ENCODE data around the gene CMTM5.
"Not testable (repeated sequence)": the region's sequence is repeated elsewhere in the genome, so short reads cannot be mapped to it uniquely, and the experiment has no call there.

Gene CMTM5

DNA sequence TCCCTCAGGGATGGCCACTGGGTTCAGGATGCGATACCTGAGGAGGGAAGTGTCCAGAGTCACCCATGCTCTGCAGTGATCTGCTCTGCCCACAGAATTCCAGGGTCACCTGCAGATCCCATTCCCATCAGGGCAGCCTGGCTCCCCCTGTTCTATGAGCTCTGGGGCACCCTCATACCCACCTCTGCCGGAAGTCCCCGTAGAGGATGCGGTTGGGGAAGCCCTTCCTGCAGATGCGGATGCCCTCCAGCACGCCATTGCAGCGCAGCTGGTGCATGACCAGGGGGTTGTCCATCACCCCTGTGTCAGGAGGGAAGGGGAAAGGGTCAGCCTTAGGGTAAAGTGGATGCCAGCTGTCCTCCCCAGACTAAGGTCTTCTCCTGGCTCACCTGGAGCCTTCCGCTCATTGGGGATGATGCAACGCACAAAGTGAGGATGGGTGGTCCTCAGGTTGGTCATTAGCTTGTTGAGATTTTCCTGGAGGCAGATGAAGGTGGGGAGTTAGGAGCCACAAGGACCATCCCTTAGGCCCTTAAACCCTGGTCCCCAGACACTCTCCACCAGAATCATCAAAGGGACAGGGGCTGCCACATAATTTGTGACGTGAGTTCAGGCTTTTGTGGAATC, 20.0 kb downstream of the CMTM5 start:
- TF ChIP-seq, protein P1, sequence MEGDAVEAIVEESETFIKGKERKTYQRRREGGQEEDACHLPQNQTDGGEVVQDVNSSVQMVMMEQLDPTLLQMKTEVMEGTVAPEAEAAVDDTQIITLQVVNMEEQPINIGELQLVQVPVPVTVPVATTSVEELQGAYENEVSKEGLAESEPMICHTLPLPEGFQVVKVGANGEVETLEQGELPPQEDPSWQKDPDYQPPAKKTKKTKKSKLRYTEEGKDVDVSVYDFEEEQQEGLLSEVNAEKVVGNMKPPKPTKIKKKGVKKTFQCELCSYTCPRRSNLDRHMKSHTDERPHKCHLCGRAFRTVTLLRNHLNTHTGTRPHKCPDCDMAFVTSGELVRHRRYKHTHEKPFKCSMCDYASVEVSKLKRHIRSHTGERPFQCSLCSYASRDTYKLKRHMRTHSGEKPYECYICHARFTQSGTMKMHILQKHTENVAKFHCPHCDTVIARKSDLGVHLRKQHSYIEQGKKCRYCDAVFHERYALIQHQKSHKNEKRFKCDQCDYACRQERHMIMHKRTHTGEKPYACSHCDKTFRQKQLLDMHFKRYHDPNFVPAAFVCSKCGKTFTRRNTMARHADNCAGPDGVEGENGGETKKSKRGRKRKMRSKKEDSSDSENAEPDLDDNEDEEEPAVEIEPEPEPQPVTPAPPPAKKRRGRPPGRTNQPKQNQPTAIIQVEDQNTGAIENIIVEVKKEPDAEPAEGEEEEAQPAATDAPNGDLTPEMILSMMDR (IDR thresholded peaks at IDR 0.05; ENCODE audit: extremely low read depth, missing control alignments) = no peak
- no peak for DNase-seq (ENCODE audit: low spot score)

DNA sequence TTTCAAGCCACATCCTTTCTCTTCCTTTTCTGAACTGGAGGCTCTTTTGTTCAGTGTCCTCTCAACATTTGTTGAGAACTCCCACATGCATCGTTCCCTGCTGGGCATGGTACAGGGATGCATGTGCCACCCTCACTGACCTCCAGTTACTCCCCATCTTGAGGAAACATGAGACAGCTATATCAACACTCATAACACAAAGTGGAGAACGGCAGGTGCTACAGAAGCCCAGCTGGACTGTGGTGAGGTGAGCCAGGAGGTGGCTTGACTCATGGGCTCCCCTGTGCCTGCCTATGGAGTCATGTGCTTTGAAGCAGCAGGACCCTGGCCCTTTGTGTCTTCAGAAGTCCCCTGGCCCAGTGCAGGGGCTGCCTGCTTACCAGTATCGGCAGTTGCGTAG, 21.5 kb downstream of the CMTM5 start:
- DNase-seq (ENCODE audit: low spot score) = no peak
- TF ChIP-seq, protein P1 (IDR thresholded peaks at IDR 0.05; ENCODE audit: extremely low read depth, missing control alignments) = no peak

DNA sequence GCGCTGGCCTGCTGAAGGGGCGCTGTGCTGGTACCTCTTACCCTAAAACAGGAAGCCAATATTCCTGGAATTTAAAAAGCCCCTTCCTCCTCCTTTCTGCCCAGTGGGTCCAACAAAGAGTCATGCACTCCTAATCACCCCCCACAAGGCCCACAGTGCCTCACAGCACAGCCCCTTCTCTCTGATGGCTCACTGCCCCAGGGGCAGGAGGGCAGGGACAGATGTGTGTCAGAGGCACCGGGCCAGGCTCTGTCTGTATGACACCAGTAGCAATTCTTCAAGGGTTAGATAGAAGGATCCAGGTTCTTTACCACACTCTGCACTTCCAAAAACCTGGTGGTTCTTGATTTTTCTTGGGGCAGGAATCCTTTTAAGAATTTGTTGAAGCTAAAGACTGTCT, 22.3 kb downstream of the CMTM5 start:
- TF ChIP-seq, protein P1 (IDR thresholded peaks at IDR 0.05; ENCODE audit: extremely low read depth, missing control alignments) = no peak
- DNase-seq (ENCODE audit: low spot score) = no peak

- no peak for DNase-seq (ENCODE audit: low spot score)
- TF ChIP-seq, protein P1 (IDR thresholded peaks at IDR 0.05; ENCODE audit: extremely low read depth, missing control alignments) = no peak
Observed at GRCh38 chr14:23399591-23399990, 22.7 kb downstream of the CMTM5 start.

DNA sequence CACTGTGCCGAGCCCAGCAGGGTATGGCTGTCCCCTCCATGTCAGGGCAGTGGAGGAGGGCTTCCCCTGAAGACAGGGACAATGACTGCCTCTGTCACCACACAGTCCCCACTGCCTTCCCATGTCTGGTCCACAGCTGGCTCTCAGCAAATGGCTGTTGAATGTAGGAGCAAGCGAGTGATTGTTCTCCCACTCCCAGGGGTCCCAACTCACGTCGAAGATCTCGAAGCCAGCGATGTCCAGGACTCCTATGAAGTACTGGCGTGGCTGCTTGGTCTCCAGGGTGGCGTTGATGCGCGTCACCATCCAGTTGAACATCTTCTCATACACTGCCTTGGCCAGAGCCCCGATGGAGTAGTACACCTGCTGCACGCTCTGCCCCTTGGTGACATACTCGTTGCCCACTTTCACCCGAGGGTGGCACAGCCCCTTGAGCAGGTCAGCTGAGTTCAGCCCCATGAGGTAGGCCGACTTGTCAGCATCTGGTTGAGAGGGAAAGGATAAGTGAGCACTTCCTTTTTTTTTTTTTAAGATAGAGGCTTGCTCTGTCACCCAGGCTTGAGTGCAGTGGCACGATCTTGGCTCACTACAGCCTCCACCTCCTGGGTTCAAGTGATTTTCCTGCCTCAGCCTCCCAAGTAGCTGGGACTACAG, 23.8 kb downstream of the CMTM5 start:
- DNase-seq (ENCODE audit: low spot score) = not testable (repeated sequence)

- TF ChIP-seq, protein P1 (IDR thresholded peaks at IDR 0.05; ENCODE audit: extremely low read depth, missing control alignments) = no peak
- DNase-seq (ENCODE audit: low spot score) = no peak
Observed at GRCh38 chr14:23401291-23401690, 24.4 kb downstream of the CMTM5 start.

DNA sequence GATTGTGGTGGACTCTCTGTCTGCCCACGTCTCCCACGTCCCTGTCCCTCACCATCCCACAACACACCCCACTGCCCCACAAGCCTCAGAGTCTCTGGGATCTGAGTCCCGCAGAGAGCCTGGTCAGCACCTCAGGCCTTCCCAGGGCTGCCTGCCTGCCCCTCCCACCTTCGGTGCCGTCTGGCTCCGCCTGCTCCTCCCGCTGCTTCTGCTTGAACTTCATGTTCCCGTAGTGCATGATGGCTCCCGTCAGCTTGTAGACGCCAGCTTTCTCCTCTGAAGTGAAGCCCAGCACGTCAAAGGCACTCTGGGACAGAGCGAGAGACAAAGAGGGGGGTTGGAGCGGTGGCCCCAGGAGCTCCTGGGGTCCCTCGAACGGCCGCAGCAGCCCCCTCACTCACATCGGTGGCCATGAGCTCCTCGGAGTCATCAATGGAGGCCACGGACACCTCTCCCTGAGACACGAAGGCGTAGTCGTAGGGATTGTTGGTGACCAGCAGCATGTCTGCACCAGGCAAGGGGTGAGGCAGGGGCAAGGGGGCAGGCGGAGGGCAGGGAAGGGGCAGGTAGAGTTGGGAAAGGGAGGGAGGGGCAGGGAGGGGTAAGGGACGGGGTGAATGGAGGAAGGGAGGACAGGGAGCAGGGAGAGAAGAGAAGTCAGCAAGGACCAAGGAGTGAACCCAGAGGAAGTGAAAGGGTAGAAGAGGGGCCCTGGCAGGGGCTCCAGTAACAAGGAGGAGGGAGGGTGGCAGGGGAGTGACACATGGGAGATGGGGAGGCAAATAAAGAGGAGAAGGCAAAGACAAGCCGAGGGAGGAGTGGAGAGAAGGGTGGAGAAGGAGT, 25.7 kb downstream of the CMTM5 start:
- TF ChIP-seq, protein P1 (IDR thresholded peaks at IDR 0.05; ENCODE audit: extremely low read depth, missing control alignments) = no peak
- no peak for DNase-seq (ENCODE audit: low spot score)

Data from GM20000 (cell line).